SIG-M5 treated with dmso at 0.1 percent for 504 hours (cell line): ENCODE results near the gene PTDSS2.

Experiments used
- DNase-seq: peaks from one replicate; lab custom pipeline; 2025; ENCODE audit not compliant: unreplicated experiment; lab: John Stamatoyannopoulos, UW

The PTDSS2 gene

DNA sequence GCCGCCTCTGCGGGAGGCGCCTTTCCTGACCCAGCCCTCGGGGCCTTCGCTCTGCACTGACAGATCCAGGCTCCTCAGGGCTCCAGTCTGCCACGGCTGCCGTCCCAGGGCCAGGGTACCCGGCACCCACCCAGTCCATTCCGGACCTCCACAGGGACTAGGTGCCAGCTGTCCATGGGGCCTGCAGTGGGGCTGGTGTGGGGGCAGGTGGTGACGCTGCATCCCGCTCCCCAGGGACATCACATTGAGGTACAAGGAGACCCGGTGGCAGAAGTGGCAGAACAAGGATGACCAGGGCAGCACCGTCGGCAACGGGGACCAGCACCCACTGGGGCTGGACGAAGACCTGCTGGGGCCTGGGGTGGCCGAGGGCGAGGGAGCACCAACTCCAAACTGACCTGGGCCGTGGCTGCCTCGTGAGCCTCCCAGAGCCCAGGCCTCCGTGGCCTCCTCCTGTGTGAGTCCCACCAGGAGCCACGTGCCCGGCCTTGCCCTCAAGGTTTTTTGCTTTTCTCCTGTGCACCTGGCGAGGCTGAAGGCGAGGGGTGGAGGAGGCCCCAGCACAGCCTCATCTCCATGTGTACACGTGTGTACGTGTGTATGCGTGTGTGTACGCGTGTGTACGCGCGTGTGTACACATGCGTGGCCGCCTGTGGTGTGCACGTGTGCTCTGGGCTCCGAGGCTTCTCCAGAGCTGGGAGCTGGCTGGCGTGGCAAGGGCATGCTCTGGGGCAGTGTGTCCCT is 40.3 kb downstream of the PTDSS2 start:
- no peak for DNase-seq

- no peak for DNase-seq
Observed at GRCh38 chr11:490930-491260, 40.8 kb downstream of the PTDSS2 start.

DNA sequence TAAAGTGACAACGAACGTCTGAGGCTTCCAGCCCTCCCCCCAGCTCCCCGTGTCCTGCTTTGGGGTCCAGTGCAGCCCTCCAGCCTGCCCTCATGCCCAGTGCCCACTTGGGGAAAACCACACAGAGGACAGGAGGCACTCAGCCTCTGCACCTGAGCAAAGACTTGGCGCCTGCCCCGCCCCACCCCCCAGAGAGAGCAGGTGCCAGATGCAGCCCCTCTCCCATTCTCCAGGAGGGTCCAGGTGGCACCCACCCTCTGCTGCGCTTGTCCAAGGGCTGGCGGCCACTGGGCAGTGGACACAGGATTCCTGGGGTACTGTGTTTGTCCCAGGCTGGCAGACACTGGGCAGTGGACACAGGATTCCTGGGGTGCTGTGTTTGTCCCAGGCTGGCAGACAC is 41.3 kb downstream of the PTDSS2 start:
- no peak for DNase-seq

- no peak for DNase-seq
Observed at GRCh38 chr11:492427-493226, 42.5 kb downstream of the PTDSS2 start.

DNA sequence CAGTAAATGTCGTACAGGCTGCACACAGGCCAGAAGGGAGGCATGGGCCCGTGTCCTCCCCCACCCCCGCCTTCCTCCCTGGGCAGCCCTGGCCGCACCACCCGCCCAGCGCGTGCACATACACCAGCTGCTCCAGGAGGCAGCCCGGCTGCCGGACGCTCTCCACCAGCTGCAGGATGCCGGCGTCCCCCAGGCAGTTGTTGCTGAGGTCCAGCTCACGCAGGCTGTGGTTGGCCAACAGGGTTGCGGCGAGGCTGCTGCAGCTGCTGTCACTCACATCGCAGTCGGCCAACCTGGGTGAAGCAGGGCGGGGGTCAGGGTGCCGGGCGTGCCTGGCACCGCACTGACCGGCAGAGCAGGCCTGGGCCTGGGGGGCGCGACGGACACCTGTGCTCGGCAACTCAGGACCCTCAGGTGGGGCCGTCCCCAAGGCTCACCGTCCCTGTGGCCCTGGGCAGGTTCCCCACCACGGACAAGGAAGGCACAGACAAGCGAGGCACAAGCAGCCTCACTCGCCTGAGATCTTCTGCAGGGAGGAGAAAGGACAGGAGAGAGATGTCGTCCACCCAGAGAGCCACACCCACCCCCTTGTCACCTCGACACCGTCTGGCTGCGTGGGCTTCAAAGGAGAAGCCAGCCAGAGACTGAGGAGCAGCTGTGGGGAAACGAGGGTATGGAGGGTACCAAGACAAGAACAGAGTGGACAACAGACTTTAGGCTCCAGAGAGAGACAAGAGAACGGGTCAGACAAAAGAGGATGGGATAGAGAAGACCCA is 44.9 kb downstream of the PTDSS2 start:
- DNase-seq: no peak

DNA sequence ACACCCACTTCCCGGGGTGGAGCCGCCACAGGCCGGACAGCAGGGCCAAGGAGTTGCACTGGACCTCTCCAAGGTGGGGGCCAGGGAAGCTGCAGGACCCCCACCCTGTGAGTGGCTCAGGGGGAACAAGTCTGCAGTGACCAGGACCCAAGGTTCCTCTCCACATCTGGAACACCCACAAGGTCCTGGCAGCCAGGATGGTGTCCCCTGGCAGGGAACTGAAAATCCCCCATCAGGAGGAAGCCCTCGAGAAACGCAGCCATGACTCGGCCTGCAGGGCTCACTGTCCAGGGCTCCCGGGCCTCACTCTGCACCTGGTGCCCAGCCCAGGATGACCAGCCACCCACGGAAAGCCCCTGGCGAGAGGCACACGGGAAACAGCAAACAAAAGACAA is 45.5 kb downstream of the PTDSS2 start:
- no peak for DNase-seq

- no peak for DNase-seq
Observed at GRCh38 chr11:496834-497564, 46.9 kb downstream of the PTDSS2 start.

DNA sequence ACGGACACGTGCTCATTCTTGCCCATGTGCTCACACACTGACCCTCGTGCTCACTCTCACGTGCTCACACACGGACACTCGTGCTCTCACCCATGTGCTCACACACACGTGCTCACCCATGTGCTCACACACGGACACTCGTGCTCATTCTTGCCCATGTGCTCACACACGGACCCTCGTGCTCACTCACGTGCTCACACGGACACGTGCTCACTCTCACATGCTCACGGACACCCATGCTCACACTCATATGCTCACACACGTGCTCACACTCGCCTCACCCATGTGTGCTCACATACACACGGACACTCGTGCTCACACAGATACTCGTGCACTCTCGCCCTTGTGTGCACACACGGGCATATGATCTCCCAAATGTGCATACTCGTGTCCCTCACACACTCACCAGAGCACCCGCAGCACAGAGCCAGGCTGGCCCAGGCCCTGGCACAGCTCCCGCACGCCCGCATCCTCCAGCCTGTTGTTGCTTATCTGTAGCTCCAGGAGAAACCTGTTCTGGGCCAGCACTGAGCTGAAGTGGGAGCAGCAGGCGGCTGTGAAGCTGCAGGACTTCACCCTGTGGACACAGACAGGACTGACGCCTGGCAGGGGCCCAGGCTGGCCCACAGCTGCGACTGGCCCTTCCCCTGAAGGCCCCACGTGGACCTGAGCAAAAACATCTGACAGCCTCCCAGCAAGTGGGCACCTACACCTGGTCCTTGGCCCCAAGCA is 47.7 kb downstream of the PTDSS2 start:
- DNase-seq: no peak

DNA sequence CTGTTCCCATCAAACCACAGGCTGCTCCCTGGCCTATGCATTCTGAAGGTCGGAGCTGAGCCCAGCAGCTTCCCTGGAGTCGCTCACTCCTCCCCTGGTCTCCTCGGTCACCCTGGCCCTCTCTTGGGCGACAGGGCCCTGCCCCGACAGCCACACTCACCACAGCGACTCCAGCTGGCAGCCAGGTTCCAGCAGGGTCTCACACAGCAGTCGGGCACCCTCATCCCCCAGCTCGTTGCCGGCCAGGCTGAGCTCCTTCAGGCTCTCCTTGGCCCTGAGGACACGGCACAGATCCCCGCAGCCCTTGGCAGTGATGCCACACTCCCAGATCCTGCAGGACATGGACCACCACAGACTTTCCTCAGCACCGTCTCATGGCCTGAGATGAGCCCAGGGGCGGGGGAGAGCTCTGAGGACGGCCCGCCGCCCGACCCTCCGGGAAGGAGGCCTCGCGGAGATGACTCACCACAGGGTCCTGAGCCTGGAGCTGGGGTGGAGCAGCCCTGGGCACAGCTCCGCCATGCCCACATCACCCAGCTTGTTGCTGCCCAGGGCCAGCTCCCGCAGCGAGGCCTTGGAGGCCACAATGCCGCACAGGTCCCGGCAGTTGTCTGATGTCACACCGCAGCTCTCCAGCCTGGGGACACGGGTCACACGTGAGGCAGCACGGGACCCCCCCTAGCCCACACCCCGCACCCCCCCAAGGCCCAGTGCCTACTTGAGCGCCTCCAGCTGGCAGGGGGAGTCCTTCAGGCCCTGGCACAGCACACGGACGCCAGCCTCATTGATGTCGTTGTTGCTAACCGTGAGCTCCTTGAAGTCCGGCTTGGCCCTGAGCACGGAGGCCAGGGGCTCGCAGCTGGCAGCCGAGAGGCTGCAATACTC is 48.5 kb downstream of the PTDSS2 start:
- no peak for DNase-seq

GRCh38 chr11:499201-500076 is 49.4 kb downstream of the PTDSS2 start:
- no peak for DNase-seq

DNA sequence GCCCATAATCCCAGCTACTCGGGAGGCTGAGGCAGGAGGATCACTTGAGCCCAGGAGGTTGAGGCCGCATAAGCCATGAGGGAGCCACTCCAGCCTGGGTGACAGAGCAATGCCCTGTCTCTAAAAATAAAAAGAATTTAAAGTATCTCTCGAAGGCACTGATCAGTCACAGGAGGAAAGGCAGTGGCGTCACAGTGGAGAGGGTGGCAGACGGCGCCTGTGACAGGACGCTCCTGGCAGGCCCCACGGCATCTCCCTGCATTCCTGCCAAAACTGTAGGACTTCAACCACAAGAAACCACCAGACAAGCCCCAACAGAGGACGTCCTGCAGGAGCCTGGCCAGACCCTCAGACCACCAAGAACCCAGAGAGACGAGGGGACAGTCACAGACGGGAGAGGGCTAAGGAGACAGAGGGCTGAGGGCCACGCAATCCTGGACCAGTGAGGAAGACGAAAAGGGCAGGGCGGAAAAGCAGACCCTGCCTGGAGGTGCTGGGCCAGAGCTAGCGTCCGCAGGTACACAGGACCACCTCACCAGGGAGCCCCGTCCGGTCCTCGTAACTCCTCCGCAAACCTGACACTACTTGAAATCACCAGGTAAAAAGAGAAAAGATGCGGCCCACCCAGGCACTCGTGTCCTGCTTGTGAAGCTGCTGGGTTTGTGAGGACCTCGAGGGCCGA is 51.1 kb downstream of the PTDSS2 start:
- DNase-seq: no peak

DNA sequence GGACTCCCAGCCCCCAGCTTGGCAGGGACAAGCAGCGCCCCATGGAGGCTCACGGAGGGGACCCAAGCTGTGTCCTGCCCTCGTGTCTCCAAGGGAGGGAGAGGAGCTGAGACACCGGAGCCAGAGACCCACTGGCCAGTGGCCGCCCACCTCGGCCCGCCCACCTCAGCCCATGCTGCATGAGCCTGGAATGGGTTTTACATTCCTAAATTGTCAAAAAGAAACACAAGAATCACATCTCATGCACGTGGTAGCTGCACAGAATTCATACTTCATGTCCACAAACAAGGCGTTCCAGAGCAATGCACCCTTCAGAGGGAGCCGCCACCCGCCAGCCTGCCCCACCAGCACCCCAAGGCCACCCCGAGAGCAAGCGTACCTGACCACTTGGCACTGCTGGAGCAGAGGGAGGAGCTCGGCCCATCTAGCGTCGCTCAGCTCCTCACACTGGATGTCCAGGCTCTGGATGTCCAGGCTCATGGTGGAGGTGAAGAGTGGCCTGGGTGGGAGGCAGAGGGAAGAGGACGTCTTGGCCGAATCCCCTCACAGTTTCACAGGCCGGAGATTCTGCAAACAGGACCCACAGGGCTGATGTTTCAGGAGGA is 51.7 kb downstream of the PTDSS2 start:
- peak; percentile 43 for DNase-seq

DNA sequence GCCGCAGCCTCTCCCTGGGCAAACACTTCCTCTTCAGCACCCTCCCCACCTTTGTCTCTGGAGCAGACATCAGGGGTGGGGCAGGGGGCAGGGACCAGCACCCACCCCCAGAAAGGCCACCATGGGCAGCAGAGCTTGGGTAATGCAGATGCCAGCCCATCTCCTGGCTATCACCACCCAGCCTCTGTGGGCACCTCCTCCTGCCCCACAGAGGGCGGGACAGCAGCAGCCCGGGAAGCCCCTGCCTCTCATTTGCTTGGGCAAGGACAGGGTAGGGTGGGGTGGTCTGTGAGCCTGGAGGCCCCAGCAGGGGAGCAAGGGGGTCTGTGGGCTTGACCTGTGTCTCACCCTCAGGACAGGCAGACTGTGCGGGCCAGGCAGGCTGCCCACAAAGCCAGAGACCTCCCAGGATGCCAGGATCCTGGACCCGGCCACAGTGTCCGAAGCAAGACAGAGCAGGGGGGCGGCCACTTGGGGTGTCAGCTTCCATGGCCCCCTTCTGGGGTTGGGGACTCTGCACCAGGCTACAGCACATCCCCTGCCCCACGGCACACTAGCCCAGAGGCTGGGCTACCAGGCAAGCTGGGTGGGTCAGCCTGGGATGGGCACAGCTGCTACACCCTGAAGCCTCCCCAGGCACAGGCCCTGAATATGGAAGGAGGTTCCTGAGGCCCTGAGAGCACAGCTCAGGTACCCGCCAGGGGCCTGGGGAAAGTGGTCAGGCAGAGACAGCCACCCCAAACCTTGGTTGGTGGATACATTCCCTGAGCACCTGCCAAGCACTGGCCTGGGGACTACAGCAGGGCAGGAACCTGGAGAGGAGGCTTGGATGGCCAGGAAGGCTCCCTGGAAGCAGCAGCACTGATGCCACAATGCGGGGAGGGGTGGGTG is 52.5 kb downstream of the PTDSS2 start:
- DNase-seq: no peak

- peak; percentile 92 for DNase-seq
Observed at GRCh38 chr11:503179-503981, 53.3 kb downstream of the PTDSS2 start.

- DNase-seq: peak; percentile 82
Observed at GRCh38 chr11:504053-504993, 54.2 kb downstream of the PTDSS2 start.
